HepG2 (cell line): Measurements from ENCODE around the gene ELP5. TPM values are rescaled to one million over a fixed set of nuclear protein-coding genes. Genes with fewer than 3 reads are reported as not detected.

Source experiments
- ARID2 ChIP-seq: sonication (generic); formaldehyde crosslinking; IDR thresholded peaks from 2 replicates; pipeline ENCODE4 v1.8.1; 2022; ENCODE audit warnings: mild to moderate bottlenecking, missing genetic modification reagents, borderline replicate concordance
- ATRX ChIP-seq: sonication (generic); formaldehyde crosslinking; IDR thresholded peaks from 2 replicates; pipeline ENCODE4 v1.4.0; 2020; ENCODE audit warnings: missing genetic modification reagents, borderline replicate concordance
- IRF2 ChIP-seq: IDR thresholded peaks from 2 replicates; pipeline ENCODE4 v1.6.1; 2018; ENCODE audit warnings: missing genetic modification reagents, missing compliant biosample characterization
- RAD21 ChIP-seq: fragments of 450-650 bp; formaldehyde crosslinking; IDR thresholded peaks from 2 replicates; pipeline ENCODE4 v1.5.0; 2020; ENCODE audit warnings: mild to moderate bottlenecking
- SMAD3 ChIP-seq: sonication (generic); formaldehyde crosslinking; IDR thresholded peaks from 2 replicates; pipeline ENCODE4 v1.4.0; 2020; ENCODE audit warnings: missing genetic modification reagents
- SRSF1 ChIP-seq: fragments of 200-400 bp; formaldehyde crosslinking; optimal IDR thresholded peaks from 2 replicates; pipeline ENCODE3; 2017; ENCODE audit warnings: mild to moderate bottlenecking, low read depth, low read length, moderate library complexity
- YEATS2 ChIP-seq: sonication (generic); formaldehyde crosslinking; IDR thresholded peaks from 2 replicates; pipeline ENCODE4 v1.4.0; 2020; ENCODE audit warnings: missing genetic modification reagents, borderline replicate concordance
- ZBTB42 ChIP-seq: sonication (generic); formaldehyde crosslinking; IDR thresholded peaks from 2 replicates; pipeline ENCODE4 v1.5.0; 2020; ENCODE audit warnings: mild to moderate bottlenecking, missing genetic modification reagents
- ZNF251 ChIP-seq: sonication (generic); formaldehyde crosslinking; IDR thresholded peaks from 2 replicates; pipeline ENCODE4 v1.9.0; 2021; ENCODE audit warnings: mild to moderate bottlenecking, missing genetic modification reagents
- ZNF256 ChIP-seq: sonication (generic); formaldehyde crosslinking; conservative IDR thresholded peaks from 2 replicates; pipeline ENCODE4 v1.4.0; 2020; ENCODE audit warnings: missing genetic modification reagents
- ZNF282 ChIP-seq: fragments of 450-650 bp; IDR thresholded peaks from 2 replicates; pipeline ENCODE4 v1.6.1; 2018; ENCODE audit not compliant: partially characterized antibody
- ZNF484 ChIP-seq: sonication (generic); formaldehyde crosslinking; IDR thresholded peaks from 2 replicates; pipeline ENCODE4 v1.5.1; 2020; ENCODE audit warnings: mild to moderate bottlenecking, low read depth, missing genetic modification reagents, borderline replicate concordance
- ZNF543 ChIP-seq: sonication (generic); formaldehyde crosslinking; IDR thresholded peaks from 2 replicates; pipeline ENCODE4 v1.4.0; 2020; ENCODE audit warnings: mild to moderate bottlenecking, missing genetic modification reagents
- ZNF720 ChIP-seq: sonication (generic); formaldehyde crosslinking; IDR thresholded peaks from 2 replicates; pipeline ENCODE4 v1.4.0; 2020; ENCODE audit warnings: missing genetic modification reagents
- ZNF777 ChIP-seq: sonication (generic); formaldehyde crosslinking; IDR thresholded peaks from 2 replicates; pipeline ENCODE4 v1.4.0; 2020; ENCODE audit warnings: missing genetic modification reagents
- ZNF781 ChIP-seq: sonication (generic); formaldehyde crosslinking; IDR thresholded peaks from 2 replicates; pipeline ENCODE4 v1.5.1; 2020; ENCODE audit warnings: borderline replicate concordance, mild to moderate bottlenecking, missing genetic modification reagents; ENCODE audit errors: not compliant biosample characterization
- polyA plus RNA-seq, 8 experiments: library from polyadenylated mRNA; depleted of rRNA in 3 of 8; stranded (reverse) in 7 of 8; unstranded in 1 of 8; fragments of >200 nt; fragmentation: Illumina TruSeq in 4 of 8; extraction: Trizol in 4 of 8; gene quantifications; 2 replicates each; pipeline versions ENCODE4 v1.2.1 to v1.2.3, GENCODE V29; 2011 to 2016; ENCODE audit warnings: low read depth in 4 of 8, missing spikeins in 1 of 8, mixed read lengths in 1 of 8; ENCODE audit not compliant: insufficient read depth in 1 of 8
- total RNA-seq, 5 experiments: library from RNA; depleted of rRNA; stranded (reverse); fragments of >200 nt; fragmentation: Illumina TruSeq; extraction: Trizol; gene quantifications; 2 replicates each; pipeline ENCODE4 v1.2.3, GENCODE V29; 2016; ENCODE audit warnings: low read depth in 1 of 5
- TF ChIP-seq, protein P1 (sequence below): fragments of 450-650 bp; IDR thresholded peaks from 2 replicates; pipeline ENCODE4 v1.6.1; 2017
- TF ChIP-seq, protein P2 (sequence below): sonication (generic); formaldehyde crosslinking; IDR thresholded peaks from 2 replicates; pipeline ENCODE4 v1.4.0; 2020; ENCODE audit warnings: missing genetic modification reagents; ENCODE audit errors: not compliant biosample characterization
- TF ChIP-seq, protein P3 (sequence below), 2 experiments: sonication (generic) in 1 of 2; formaldehyde crosslinking in 1 of 2; IDR thresholded peaks; 2 replicates each; pipeline versions ENCODE4 v1.5.1 to v1.6.1; 2011 to 2020; ENCODE audit warnings: borderline replicate concordance in 1 of 2, low read depth in 1 of 2, low read length in 1 of 2, mild to moderate bottlenecking in 1 of 2, missing genetic modification reagents in 1 of 2, moderate library complexity in 1 of 2
- TF ChIP-seq, protein P4 (sequence below): sonication (generic); formaldehyde crosslinking; IDR thresholded peaks from 2 replicates; pipeline ENCODE4 v1.5.0; 2020; ENCODE audit warnings: missing genetic modification reagents
- TF ChIP-seq, protein P5 (sequence below): sonication (generic); formaldehyde crosslinking; IDR thresholded peaks from 2 replicates; pipeline ENCODE4 v1.4.0; 2020; ENCODE audit warnings: missing genetic modification reagents

ELP5 gene
- total and polyA plus RNA-seq, 2 of the 13 experiments (the other 11 are each of a cell fraction or from before 2014, with no cell fraction given): 67.6 to 69.8 TPM

DNA sequence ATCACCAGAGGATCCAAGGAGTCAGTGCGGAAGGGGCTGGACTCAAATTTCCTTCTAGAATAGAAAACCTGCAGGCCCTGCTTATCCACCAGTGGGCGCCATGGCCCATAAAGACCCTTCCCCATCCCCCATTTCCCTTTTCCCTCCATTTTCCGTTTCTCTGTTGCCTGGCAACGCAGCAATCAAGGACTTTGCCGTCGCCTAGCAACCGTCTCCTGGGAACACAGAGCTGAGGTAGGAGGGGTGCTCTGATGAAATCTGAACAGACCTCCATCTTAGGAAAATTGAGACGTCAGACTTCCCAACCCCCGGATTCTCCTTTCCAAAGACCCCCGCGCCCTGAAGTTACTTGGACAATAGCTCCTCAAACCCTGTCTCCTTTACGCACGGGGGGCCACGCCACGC lies 38.1 kb upstream of the ELP5 start (continued):
- TF ChIP-seq, protein P1, sequence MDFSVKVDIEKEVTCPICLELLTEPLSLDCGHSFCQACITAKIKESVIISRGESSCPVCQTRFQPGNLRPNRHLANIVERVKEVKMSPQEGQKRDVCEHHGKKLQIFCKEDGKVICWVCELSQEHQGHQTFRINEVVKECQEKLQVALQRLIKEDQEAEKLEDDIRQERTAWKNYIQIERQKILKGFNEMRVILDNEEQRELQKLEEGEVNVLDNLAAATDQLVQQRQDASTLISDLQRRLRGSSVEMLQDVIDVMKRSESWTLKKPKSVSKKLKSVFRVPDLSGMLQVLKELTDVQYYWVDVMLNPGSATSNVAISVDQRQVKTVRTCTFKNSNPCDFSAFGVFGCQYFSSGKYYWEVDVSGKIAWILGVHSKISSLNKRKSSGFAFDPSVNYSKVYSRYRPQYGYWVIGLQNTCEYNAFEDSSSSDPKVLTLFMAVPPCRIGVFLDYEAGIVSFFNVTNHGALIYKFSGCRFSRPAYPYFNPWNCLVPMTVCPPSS: no peak
- TF ChIP-seq, protein P2, sequence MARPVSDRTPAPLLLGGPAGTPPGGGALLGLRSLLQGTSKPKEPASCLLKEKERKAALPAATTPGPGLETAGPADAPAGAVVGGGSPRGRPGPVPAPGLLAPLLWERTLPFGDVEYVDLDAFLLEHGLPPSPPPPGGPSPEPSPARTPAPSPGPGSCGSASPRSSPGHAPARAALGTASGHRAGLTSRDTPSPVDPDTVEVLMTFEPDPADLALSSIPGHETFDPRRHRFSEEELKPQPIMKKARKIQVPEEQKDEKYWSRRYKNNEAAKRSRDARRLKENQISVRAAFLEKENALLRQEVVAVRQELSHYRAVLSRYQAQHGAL (CRISPR knock-in tag): no peak
- TF ChIP-seq ZNF777 (CRISPR knock-in tag) (no peak), IRF2 (no peak), ZNF484 (CRISPR knock-in tag) (no peak), ATRX (CRISPR knock-in tag) (no peak), ARID2 (CRISPR knock-in tag) (no peak), YEATS2 (CRISPR knock-in tag) (no peak; the same call in 1 of the 2 replicates), ZNF781 (CRISPR knock-in tag) (no peak), SMAD3 (CRISPR knock-in tag) (no peak), ZNF543 (no peak), SRSF1 (no peak), ZNF256 (CRISPR knock-in tag) (no peak), RAD21 (CRISPR knock-in tag) (0 out of 2 replicates have a peak, but pooled peaks have one; percentile 39), ZNF251 (no peak), ZNF720 (CRISPR knock-in tag) (no peak), ZNF282 (no peak), ZBTB42 (CRISPR knock-in tag) (no peak)
- TF ChIP-seq, protein P3, sequence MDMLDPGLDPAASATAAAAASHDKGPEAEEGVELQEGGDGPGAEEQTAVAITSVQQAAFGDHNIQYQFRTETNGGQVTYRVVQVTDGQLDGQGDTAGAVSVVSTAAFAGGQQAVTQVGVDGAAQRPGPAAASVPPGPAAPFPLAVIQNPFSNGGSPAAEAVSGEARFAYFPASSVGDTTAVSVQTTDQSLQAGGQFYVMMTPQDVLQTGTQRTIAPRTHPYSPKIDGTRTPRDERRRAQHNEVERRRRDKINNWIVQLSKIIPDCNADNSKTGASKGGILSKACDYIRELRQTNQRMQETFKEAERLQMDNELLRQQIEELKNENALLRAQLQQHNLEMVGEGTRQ (IDR thresholded peaks at IDR 0.05; ENCODE audit: low read depth, low read length): no peak
- TF ChIP-seq, protein P3 (CRISPR knock-in tag; IDR thresholded peaks at IDR 0.05; ENCODE audit: borderline replicate concordance): no peak
- TF ChIP-seq, protein P4, sequence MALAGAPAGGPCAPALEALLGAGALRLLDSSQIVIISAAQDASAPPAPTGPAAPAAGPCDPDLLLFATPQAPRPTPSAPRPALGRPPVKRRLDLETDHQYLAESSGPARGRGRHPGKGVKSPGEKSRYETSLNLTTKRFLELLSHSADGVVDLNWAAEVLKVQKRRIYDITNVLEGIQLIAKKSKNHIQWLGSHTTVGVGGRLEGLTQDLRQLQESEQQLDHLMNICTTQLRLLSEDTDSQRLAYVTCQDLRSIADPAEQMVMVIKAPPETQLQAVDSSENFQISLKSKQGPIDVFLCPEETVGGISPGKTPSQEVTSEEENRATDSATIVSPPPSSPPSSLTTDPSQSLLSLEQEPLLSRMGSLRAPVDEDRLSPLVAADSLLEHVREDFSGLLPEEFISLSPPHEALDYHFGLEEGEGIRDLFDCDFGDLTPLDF (CRISPR knock-in tag): no peak
- TF ChIP-seq, protein P5, sequence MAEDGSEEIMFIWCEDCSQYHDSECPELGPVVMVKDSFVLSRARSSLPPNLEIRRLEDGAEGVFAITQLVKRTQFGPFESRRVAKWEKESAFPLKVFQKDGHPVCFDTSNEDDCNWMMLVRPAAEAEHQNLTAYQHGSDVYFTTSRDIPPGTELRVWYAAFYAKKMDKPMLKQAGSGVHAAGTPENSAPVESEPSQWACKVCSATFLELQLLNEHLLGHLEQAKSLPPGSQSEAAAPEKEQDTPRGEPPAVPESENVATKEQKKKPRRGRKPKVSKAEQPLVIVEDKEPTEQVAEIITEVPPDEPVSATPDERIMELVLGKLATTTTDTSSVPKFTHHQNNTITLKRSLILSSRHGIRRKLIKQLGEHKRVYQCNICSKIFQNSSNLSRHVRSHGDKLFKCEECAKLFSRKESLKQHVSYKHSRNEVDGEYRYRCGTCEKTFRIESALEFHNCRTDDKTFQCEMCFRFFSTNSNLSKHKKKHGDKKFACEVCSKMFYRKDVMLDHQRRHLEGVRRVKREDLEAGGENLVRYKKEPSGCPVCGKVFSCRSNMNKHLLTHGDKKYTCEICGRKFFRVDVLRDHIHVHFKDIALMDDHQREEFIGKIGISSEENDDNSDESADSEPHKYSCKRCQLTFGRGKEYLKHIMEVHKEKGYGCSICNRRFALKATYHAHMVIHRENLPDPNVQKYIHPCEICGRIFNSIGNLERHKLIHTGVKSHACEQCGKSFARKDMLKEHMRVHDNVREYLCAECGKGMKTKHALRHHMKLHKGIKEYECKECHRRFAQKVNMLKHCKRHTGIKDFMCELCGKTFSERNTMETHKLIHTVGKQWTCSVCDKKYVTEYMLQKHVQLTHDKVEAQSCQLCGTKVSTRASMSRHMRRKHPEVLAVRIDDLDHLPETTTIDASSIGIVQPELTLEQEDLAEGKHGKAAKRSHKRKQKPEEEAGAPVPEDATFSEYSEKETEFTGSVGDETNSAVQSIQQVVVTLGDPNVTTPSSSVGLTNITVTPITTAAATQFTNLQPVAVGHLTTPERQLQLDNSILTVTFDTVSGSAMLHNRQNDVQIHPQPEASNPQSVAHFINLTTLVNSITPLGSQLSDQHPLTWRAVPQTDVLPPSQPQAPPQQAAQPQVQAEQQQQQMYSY (CRISPR knock-in tag): no peak
